Inflammatory macrophage treated with lipopolysaccharide for 4 hours (primary cell): ENCODE data around the gene DOCK1.

Experiments used
- DNase-seq: peaks from one replicate; pipeline ENCODE4 v3.0.0-alpha.2; 2020

DOCK1 gene

GRCh38 chr10:127449490-127449889 lies 544.3 kb downstream of the DOCK1 start:
- DNase-seq, result no peak

- DNase-seq, result no peak
These were observed 545.4 kb downstream of the DOCK1 start for GRCh38 chr10:127450644-127451043.

- DNase-seq, result no peak
These were observed 546.4 kb downstream of the DOCK1 start for GRCh38 chr10:127451628-127452027.

- DNase-seq, result no peak
These were observed 547.3 kb downstream of the DOCK1 start for GRCh38 chr10:127452568-127452967.

- DNase-seq, result no peak
These were observed 548.5 kb downstream of the DOCK1 start for GRCh38 chr10:127453706-127454105.

- no peak for DNase-seq
These were observed 550.9 kb downstream of the DOCK1 start for GRCh38 chr10:127456122-127456521.

- DNase-seq, result no peak
These were observed 553.0 kb downstream of the DOCK1 start for GRCh38 chr10:127458016-127458810.

- DNase-seq, result no peak
These were observed 553.6 kb downstream of the DOCK1 start for GRCh38 chr10:127458829-127459228.

- no peak for DNase-seq
These were observed 554.7 kb downstream of the DOCK1 start for GRCh38 chr10:127459918-127460317.

GRCh38 chr10:127462643-127463295 lies 557.5 kb downstream of the DOCK1 start:
- no peak for DNase-seq

GRCh38 chr10:127463548-127463947 lies 558.3 kb downstream of the DOCK1 start:
- no peak for DNase-seq

- no peak for DNase-seq
These were observed 559.3 kb downstream of the DOCK1 start for GRCh38 chr10:127464561-127464960.

- DNase-seq, result no peak
These were observed 562.6 kb downstream of the DOCK1 start for GRCh38 chr10:127467811-127468210.

GRCh38 chr10:127468632-127469031 lies 563.4 kb downstream of the DOCK1 start:
- DNase-seq, result no peak

GRCh38 chr10:127470911-127471310 lies 565.7 kb downstream of the DOCK1 start:
- no peak for DNase-seq

- no peak for DNase-seq
These were observed 567.7 kb downstream of the DOCK1 start for GRCh38 chr10:127472976-127473375.

GRCh38 chr10:127474501-127474900 lies 569.3 kb downstream of the DOCK1 start:
- DNase-seq, result no peak

- DNase-seq, result no peak
These were observed 580.1 kb downstream of the DOCK1 start for GRCh38 chr10:127485153-127485857.

GRCh38 chr10:127486355-127486754 lies 581.1 kb downstream of the DOCK1 start:
- DNase-seq, result no peak

- no peak for DNase-seq
These were observed 587.5 kb downstream of the DOCK1 start for GRCh38 chr10:127492607-127493250.

- DNase-seq, result no peak
These were observed 590.8 kb downstream of the DOCK1 start for GRCh38 chr10:127496035-127496434.

GRCh38 chr10:127497685-127498084 lies 592.5 kb downstream of the DOCK1 start:
- no peak for DNase-seq

GRCh38 chr10:127498087-127498486 lies 592.9 kb downstream of the DOCK1 start:
- no peak for DNase-seq
